Fibroblast of skin of scalp (primary cell): Measurements from ENCODE around the gene DHDH.

ENCODE experiments used
- DNase-seq: peaks from one replicate; pipeline ENCODE4 v3.0.0-alpha.2; 2013

DHDH gene

DNA sequence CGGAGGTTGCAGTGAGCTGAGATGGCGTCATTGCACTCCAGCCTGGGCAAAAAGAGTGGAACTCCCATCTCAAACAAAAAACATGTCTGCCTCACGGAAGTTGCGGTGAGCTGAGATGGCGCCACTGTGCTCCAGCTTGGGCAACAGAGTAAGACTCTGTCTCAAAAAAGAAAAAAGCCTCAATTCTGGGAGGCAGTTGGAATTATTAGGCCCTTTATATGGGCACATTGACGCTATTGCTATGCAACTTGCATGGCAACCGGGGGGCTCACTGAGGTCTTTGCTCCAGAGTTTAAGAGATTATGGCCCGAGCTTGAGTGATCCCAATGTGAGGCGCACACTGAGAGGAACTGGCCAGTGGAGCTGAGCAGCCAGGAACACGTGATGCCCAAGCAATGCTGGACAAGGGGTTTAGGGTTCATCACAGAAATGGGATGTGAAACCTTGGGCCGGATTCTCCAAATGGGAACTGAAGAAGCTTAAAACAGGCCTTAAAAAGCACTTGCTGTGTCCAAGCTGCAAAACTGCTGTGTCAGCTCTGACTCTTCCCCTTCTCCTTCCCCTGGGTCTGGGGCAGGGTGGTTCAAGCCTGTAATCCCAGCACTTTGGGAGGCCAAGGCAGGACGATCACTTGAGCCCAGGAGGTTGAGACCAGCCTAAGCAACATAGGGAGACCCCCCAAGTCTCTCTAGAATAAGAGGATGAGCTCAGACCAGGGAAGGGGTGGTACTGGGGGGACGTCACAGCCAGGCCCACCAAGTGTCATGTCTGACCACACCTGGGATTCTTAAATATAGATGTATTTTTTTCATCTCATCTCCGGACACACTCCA, 34.1 kb downstream of the DHDH start:
- peak; percentile 50 for DNase-seq

DNA sequence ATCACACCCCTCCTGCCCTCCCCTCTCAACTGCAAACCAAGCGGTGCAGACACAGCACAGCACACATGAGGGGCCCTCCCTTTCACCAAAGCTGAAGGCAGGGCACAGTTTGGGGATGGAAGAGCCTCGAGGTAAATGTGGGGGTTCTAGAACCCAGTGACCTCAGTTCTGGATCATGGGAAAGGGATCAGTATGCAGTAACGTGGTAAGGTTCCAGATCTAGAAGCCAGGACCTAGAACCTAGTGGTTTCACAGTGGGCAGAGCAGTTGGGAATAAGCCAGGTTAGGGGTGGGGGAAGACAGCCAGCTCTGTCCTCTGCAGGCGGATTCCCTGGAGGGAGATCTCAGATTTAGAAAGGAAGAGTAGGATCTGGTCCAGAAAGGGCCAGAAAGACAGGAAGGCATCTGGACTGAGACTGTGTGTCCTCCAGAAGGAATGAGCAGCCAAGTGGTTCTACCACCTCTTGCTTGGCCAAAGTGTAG, 34.7 kb downstream of the DHDH start:
- peak; percentile 44 for DNase-seq

DNA sequence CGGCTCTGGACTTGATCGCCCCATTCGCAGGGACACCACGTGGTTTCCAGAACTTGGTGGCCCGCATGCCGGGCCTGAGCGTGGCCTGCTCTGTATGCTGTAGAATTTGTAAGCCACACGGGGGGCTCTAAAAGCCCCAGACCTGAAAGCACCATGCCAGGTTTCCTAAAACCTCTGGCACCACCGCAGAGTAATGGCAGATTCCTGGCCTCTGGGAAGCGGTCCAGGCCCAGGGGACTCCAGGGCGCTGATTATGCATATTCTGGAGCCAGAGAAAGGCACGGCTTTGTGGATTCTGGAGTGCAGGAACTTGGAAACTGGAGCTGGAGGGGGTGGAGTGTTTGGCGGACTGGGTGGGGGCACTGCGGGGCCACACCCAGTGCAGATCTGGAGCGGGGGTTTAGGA, 35.3 kb downstream of the DHDH start:
- DNase-seq = no peak

DNA sequence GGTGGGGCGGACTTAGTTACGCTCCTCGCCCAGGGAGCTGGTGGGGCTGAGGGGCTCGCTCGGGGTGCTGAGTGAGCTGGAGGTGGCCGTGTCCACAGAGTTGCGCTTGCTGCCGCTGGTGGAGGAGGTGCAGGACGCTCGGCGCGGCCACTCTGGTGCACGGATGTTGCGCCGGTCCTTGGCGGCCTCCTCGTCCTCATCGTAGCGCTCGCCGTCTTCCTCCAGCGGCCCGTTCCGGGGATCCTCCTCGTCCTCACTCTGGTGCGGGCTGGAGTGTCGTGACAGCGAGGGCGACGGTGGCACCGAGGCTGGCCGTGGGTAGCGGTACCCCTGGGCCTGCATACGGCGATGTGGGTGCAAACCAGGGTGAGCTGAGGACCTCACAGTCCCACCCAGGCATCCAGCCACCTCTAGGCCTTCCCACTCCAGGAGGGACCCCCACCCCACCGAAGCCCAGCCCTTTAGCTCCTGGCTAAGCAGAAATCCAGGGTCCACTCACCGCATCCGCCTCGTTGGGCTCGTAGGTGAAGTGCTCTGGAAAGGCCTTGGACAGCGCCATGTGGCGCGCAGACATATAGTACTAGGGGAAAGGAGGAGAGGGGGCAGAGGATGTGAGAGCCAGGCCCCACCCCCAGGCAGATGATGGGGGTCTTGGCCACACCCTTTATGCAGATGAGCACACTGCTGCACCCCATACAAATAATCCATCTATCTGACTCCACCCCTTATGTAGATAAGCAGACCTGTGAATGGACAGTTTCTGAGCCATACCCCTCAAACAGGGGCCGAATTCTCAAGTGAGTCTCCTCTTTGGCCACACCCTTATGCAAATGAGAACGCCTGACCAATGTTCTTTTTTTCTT, 36.0 kb downstream of the DHDH start:
- DNase-seq = peak; percentile 21

DNA sequence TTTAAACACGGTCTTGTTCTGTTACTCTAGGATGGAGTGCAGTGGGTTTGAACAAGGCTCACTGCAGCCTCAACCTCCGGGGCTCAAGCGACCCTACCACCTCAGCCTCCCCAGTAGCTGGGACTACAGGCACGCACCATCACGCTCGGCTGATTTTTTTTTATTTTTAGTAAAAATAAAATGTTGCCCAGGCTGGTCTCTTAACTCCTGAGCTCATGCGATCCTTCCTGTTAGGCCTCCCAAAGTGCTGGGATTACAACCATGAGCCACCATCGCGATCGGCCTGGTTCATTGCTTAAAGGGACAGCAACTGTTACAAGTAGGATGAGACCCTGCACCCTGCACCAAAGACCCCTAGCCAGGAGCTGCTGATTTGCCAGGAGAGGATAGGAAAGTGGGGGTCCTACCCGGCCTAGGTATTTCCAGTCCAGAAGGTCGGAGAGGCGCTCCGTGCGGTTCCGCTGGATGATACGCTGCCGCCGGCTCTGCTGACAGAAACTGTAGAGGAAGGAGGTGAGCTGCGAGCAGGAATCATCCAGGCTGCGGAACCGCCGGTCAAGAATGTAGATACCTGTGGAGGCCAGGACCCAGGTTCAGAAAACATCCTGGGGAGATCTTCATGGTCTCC, 36.8 kb downstream of the DHDH start:
- DNase-seq = no peak

DNA sequence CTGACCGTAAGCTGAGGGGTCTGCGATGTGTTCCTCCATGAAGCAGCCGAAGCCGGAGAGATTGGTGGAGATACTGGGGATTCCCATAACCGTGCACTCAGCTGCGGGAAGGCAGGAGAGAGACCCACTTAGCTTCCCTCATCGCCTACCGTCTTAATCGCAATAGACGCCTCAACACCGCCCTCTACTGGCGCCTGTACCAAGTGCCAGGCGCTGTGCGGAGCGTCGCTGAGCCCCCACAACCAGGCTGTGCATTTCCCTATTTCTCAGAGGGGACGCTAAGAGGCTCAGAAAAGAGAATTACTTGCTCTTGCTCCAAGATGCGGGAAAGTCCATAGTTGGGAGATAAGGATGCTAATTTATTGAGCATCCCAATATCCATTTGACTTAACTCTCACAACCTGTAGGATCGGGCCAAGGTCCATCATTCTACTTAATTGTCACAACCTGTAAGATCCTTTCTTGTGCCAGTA, 37.5 kb downstream of the DHDH start:
- DNase-seq = peak; percentile 73

DNA sequence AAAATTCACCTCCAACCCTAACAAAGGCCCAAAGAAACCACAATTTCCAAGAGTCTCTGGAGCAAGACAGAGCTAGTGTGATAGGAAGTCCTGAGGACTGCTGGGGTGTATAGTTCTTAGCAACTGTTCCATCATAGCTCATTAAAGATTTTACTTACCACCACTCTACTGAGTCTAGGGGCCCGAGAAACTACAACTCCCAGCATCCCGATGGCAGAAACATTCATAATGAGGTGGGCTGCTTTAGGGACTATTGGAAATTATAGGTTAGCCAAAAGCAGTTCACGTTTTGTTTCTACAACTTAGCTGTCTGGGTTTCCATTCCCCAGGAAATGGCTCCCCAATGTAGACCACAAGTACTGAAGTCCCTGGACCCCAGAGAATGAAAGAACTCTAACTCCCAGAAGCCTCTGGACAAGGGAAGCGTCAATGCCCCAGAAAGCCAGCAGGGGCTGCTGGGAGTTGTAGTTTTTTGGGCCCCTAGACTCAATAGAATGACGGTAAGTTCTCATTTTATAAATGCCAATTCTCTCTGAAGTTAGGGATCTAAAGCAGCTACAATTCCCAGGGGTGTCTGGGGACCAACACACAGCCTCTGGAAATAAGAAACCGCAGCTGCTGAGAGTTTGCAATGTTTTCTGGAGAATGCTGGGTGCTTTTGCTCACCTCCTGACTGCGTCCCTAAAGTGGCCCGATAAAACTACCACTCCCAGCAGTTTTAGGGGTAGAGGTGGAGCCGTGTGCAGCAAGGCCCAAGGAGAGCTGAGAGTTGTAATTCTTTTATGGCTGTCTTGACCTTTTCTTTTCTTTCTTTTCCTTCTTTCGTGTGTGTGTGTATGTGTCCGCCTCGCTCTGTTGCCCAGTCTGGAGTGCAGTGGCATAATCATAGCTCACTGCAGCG, 42.7 kb downstream of the DHDH start:
- no peak for DNase-seq

DNA sequence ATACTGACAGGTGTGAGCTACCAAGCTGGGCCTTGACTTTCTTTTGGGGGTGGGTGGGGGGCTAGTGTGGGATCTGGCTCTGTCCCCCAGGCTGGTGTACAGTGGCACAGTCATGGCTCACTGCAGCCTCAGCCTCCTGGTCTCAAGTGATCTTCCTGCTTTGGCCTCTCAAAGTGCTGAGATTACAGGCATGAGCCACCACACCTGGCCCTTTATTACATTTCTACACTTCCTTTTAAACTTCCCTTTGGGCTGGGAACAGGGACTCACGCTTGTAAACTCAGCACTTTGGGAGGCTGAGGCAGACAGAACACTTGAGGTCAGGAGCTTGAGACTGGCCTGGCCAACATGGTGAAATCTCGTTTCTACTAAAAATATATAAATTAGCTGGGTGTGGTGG, 43.6 kb downstream of the DHDH start:
- DNase-seq = no peak

DNA sequence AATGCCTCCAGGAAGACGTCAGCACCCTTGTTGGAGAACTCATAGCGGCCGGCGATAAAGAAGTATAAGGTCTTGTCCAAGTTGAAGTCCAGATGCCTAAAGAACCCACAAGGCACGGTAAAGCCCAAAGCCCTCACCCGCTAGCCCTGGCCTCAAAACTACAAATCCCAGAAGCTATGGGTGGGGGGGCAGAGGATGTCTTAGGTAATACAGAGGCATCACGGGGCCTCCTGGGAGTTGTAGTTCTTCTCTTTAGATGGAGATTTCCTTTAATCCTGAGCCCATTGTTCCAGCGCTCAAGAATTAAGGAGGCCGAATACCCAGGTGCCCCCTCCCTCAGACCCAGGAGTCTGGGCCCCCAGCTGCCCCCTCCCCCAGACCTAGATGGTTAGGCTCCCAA, 48.8 kb downstream of the DHDH start:
- no peak for DNase-seq

DNA sequence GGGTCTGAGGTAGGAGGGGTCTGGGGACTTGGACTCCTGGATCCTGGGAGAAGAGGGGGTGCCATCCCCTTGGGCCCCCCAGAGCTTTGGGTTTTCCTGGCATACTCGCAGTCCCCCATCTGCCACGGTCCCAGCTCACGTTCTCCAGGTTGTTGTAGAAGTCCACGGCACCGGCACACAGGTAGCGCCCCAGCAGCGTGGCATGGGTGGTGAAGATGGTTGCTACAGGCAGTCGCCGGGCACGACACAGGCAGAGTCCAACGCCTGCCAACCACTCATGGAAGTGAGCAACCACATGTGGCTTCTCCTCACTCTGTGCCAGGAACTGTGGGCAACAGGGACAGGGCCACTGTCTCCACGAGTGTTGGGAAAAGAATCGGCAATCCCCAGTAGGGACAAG, 52.2 kb downstream of the DHDH start:
- no peak for DNase-seq

DNA sequence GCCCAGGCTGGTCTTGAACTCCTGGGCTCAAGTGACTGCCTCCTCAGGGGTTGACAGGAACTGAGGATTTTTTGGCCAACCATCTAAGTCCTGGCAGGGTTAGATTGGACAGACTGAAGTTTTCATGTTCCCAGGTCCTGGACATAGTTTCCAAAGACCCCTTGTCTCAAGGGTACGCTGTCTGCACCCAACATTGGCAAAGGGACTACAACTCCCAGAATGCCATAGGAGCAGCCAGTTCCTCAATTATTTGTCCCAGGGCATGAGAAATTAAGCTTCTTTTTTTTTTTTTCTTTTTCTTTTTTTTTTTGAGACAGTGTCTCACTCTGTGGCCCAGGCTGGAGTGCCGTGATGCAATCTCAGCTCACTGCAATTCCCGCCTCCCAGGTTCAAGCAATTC, 52.7 kb downstream of the DHDH start:
- DNase-seq = no peak

DNA sequence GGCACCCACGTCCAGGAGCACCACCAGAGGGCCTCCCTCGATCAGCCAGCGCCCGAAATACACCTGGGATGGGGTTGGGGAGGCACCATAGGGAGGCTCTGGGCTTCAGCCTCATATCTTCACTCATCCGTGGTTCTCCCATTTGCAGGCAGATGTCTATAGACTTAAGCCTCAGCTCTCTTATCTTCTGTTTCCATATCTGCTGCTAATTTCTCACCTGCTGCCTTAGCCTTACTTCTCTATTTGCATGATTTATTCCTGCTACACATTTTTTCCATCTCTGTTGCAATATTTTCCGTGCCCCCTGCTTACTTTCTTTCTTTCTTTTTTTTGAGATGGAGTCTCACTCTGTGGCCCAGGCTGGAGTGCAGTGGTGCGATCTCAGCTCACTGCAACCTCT, 53.8 kb downstream of the DHDH start:
- no peak for DNase-seq

DNA sequence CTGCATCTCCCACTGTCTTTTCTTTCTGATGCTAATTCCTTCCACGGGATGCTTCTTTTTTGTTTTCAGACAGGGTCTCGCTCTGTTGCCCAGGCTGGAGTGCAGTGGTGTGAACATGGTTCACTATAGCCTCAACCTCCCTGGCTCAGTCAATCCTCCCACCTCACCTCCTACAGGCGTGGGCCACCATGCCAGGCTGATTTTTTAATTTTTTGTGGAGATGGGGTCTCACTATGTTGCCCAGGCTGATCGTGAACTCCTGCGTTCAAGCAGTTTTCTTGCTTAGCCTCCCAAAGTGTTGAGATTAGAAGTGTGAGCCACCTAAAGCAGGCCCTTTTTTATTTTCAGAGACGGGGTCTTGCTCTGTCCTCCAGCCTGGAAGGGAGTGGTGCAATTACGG, 54.8 kb downstream of the DHDH start:
- no peak for DNase-seq

DNA sequence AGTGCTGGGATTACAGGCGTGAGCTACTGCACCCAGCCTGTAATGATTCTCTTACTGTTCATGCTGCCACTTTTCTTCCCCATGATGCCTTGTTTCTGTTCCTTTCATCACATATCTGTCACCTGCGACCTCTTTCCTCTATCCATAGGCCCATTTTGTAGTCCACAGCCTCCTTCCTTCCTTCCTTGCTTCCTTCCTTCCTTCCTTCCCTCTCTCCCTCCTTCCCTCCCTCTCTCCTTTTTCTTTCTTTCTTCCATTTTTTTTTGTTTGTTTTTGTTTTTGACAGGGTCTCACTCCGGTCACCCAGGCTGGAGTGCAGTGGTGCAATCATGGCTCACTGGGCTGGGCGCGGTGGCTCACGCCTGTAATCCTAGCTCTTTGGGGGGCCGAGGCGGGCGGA, 55.4 kb downstream of the DHDH start:
- DNase-seq = no peak

DNA sequence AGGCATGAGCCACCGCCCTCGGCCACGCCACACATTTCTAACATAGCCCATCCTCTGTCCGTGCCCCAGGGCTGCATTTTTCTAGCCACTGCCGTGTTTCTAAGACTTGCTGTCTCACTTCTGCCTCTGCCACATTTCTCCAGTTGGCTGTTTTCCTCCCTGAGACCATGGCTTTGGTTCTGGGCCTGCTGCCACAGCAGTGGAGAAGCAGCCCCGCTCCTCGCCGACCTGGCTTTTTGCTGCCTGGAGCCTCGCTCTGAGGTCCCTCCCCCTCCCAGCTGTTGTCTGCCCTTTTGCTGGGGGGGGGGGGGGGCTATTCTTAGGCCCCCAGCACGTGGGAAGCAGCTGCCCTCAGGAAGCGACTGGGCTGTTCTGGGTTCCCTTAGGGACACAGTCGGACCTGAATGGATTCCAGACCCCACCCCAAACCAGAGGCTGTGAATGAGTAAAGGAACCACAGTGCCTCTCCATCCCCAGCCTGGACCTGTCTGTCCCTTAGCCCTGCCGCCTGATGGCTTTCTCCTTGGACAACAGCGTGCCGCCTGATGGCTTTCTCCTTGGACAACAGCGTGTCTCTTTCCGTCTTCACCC, 56.3 kb downstream of the DHDH start:
- no peak for DNase-seq

DNA sequence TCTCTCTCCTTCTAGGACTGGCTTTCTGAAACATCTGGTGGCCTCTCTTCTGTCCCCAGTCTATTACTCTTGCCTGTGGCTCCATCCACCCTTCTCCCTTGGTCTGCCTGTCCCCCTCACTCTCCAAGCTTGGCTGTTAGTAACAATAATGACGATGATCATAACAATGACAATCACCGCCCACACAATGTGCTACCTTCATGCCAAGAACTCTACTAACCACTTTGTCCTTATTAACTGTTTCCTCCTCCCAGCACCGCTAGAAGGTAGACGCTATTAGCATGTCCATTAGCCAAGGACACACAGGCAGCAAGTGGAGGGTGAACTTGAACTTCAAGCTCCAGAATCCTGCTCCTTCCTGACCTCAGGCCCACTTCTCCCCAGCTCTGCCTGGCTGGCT, 56.9 kb downstream of the DHDH start:
- no peak for DNase-seq

DNA sequence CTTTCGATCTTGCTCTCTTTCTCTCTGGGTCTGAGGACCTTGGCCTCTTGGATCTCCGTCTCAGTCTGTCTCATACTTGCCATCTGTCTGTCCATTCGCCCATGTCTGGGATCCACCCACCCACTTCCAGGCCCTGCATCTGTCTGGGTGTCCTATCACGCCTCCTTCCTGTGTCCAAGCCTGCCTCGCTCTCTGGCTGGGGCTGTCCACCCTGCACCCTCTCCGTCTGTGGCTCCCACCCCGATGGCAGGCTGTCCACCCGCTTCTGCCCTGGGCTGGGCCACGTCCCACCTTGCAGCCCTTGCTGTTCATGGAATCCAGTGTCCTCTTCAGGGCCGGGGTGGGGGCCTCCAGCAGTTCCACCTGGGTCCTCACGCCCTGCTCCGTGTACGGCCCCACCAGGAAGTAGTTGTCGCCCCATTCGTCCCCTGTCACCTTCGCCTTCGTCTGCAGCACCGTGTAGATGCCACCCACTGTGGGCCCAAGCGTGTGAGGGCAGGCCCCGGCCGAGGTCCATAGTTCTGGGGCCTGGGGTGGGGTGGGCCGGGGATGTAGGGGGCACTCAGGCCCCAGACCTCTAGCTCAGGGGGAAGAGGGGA, 57.6 kb downstream of the DHDH start:
- no peak for DNase-seq

DNA sequence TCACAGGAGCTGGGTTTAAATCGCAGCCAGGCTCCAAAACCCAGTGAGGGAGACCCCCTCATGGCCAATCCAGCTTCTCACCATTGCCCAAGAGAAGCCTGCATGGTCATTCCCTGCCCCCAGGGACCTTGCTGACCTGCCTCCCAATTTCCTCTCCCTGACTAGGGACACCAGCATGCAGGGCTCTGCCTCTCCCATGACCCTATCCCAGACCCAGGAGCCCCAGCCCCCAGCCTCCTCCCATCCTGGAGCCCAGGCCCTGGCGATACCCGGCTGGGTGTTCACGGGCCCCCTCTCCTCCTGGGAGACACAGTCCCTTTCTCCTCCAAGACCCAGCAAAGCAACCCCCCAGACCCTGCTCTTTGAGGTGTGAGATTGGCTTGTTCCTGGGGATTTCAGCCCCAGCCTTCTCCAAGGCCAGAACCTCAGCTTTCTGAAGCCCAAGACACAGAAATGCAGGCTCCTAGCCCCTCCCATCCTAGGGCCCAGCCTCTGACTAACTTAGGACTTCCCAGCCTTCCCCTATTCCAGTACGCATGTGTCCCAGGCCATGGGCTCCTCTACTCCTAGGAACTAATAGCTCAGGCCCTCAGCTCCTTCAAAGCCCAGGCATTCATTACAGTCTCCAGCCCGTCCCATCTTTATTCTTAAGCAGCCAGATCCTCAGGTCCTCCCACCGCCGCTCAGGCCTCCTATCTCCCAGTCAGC, 58.5 kb downstream of the DHDH start:
- peak; percentile 82 for DNase-seq

DNA sequence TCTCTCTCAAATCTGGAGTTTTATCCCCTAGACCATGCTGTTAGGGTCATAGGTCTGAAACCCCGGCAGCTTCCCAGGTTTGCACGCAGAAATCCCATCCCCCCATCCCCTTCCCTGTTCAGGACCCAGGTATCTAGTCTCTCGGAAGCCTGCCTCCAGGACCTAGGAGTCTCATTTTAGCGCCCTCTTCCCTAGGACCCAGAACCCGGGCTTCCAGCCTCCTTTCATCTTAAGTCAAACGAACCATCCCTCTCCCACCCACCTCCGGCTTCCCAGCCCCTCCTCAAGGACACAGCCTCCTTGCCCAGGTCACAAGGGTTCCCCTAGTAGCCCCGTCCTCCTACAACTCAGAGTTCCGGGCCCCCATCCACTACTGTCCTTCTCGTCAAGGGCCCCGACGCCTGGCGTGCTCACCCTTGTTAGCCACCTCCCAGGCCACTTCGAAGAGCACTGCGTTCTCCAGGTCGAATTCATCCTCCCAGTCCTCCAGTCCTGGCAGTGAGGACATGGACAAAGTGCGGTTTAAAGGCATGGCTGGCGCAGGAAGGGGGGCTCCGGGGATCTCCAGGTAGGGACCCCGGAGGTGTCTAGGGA, 59.2 kb downstream of the DHDH start:
- DNase-seq = no peak
